ENCODE measurements around the gene PLCG2.

DNA sequence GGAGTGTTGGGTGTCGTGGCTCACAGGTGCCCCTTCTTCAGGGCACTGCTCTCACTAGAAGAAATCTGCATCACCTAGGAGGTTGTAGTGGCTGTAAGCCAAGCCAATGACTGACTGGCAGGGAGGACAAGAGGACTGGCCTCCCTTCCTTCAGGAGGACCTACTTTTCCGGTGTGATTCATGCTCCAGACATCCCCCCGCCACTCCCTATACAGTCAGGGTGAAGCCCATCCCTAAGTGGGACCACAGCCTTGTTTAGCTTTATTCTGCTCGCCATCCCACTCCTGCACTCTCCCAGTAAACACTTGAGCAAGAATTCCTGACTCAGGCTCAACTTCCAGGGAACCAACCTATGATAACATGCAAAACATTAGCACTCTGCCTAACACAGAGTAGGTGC, 67.0 kb downstream of the PLCG2 start:
- TF ChIP-seq TAF1 (IDR thresholded peaks at IDR 0.05; ENCODE audit: low read depth, low read length) (no peak), POLR2A (IDR thresholded peaks at IDR 0.05; ENCODE audit: control extremely low read depth in 1 of 2, low read depth in 2 of 2, low read length in 2 of 2) (no peak), CTCF (IDR thresholded peaks at IDR 0.05; ENCODE audit: control extremely low read depth in 1 of 3, insufficient read depth in 1 of 3, low read depth in 1 of 3, low read length in 3 of 3) (no peak)
- TF ChIP-seq, protein P1, sequence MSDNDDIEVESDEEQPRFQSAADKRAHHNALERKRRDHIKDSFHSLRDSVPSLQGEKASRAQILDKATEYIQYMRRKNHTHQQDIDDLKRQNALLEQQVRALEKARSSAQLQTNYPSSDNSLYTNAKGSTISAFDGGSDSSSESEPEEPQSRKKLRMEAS (IDR thresholded peaks at IDR 0.05) = no peak
